GM19463 (cell line): ENCODE measurements around the gene KRTAP4-6.
"Not testable (repeated sequence)": the region's sequence is repeated elsewhere in the genome, so short reads cannot be mapped to it uniquely, and the experiment has no call there.

Experiments used
- ATAC-seq: cut with Tn5 transposase; IDR thresholded peaks from one replicate; pipeline ENCODE4 v1.9.1; 2021; ENCODE audit warnings: mild to moderate bottlenecking, moderate library complexity; ENCODE audit not compliant: unreplicated experiment

KRTAP4-6 gene

GRCh38 chr17:41147531-41148204 is 7.3 kb upstream of the KRTAP4-6 start:
- no peak for ATAC-seq

- no peak for ATAC-seq
These were observed 4.9 kb upstream of the KRTAP4-6 start for GRCh38 chr17:41145261-41145660.

- no peak for ATAC-seq
These were observed 4.5 kb upstream of the KRTAP4-6 start for GRCh38 chr17:41144846-41145245.

- no peak for ATAC-seq
These were observed 1.0 kb upstream of the KRTAP4-6 start for GRCh38 chr17:41141361-41141760.

- not testable (repeated sequence) for ATAC-seq
These were observed 479 bp downstream of the KRTAP4-6 start for GRCh38 chr17:41139865-41140264.

- ATAC-seq = no peak
These were observed 6.2 kb downstream of the KRTAP4-6 start for GRCh38 chr17:41133880-41134735.

- no peak for ATAC-seq
These were observed 8.4 kb downstream of the KRTAP4-6 start for GRCh38 chr17:41131979-41132378.

- ATAC-seq = no peak
These were observed 13.0 kb downstream of the KRTAP4-6 start for GRCh38 chr17:41127371-41127770.

- no peak for ATAC-seq
These were observed 13.9 kb downstream of the KRTAP4-6 start for GRCh38 chr17:41126412-41126811.

GRCh38 chr17:41125064-41125463 is 15.3 kb downstream of the KRTAP4-6 start:
- no peak for ATAC-seq

- not testable (repeated sequence) for ATAC-seq
These were observed 16.4 kb downstream of the KRTAP4-6 start, which contains the start of gene KRTAP4-12 for GRCh38 chr17:41123991-41124371. KRTAP4-12 (minus strand) TSS chr17:41124182; CDS start chr17:41124122, 60 bp downstream.

GRCh38 chr17:41123292-41123990 is 16.9 kb downstream of the KRTAP4-6 start:
- not testable (repeated sequence) for ATAC-seq

GRCh38 chr17:41121742-41122141 is 18.6 kb downstream of the KRTAP4-6 start:
- no peak for ATAC-seq

GRCh38 chr17:41119696-41120690 is 20.4 kb downstream of the KRTAP4-6 start:
- ATAC-seq = not testable (repeated sequence)

- ATAC-seq = no peak
These were observed 21.6 kb downstream of the KRTAP4-6 start for GRCh38 chr17:41118721-41119120.

- not testable (repeated sequence) for ATAC-seq
These were observed 22.4 kb downstream of the KRTAP4-6 start, which contains the start of gene KRTAP4-11 for GRCh38 chr17:41117846-41118386. KRTAP4-11 (minus strand) TSS chr17:41118373; CDS start chr17:41118315, 58 bp downstream.

GRCh38 chr17:41116297-41116696 is 24.0 kb downstream of the KRTAP4-6 start:
- ATAC-seq = no peak

- no peak for ATAC-seq
These were observed 29.0 kb downstream of the KRTAP4-6 start for GRCh38 chr17:41111151-41111885.
